Stimulated activated CD8-positive, alpha-beta memory T cell treated with anti-CD3 and anti-CD28 coated beads, Interleukin-2, amount 100 ng/mL, for 48 hours (primary cell): Measurements from ENCODE around the gene VPS13D.
"Not testable (repeated sequence)": the region's sequence is repeated elsewhere in the genome, so short reads cannot be mapped to it uniquely, and the experiment has no call there.

Experiments used
- DNase-seq, 2 donors: peaks; one replicate each; pipeline ENCODE4 v3.0.0-alpha.2; 2020; ENCODE audit warnings: low read depth in 2 of 2

VPS13D gene

DNA sequence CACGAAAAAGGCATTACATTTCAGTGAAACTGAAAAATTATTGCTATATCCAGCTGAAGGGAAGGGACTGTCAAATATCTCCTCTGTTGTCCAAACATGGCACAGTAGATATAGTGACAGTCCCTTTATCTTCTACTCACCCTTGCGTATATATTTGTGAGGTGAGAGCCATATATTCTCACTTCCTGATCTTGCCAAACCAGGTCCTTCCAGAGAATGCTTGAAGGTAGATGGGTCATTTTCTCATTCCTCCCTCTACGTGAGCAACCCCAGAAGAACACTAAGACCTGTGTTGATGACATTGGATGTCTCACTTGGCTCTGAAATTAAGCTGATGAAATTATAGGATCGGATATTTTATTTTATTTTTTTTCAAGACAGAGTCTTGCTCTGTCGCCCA, 237.0 kb downstream of the VPS13D start:
- no peak for DNase-seq

DNA sequence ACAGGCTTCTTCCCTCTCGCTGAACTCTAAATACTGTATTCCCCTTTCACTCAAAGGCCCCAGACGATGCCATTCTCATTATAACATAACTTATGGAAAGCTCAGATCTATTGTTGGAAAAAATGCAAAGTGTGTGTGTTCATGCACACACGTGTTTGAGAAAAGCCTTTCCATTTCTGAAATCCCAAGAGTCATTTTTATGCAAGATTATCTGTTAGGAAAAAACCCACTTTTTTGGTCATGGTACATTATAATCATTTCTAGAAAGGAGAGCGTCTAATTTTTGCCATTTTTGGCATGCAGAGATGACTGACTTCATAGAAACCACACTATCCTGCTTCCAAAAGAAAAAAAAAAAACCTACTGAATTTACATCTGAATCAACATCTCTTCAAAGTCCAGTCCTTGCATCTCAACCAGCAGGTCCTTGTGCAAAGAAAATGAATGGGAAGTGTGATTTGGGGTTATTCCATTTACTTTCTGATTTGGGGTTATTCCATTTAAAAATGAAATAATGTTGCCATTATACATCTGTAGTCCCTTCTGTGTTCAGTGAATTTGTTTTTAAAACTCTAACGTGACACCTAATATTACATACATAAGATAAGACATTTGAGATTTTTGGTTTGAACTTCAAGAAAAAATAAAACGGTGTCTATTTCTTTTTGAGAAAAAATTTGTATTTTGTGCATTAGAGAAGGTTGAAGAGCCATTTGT, 237.9 kb downstream of the VPS13D start:
- no peak for DNase-seq

DNA sequence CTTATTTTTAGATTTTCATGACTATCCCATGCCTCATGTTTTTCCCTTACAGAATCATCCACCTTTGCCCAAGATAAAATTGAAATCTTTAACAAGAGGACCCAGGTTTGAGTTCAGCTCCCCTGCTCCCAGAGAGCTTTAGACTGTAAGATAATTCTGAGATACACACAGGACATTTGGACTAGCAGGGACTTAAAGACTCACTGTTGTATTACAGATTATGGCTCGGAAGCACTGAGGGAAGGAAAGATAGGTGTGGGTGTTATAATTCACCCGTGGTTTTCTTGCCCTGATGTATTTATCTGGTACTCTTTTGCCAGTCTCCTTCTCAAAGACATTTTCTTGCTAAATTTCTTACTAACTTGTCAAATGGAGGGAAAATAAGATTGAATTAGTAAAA, 238.5 kb downstream of the VPS13D start:
- no peak for DNase-seq

DNA sequence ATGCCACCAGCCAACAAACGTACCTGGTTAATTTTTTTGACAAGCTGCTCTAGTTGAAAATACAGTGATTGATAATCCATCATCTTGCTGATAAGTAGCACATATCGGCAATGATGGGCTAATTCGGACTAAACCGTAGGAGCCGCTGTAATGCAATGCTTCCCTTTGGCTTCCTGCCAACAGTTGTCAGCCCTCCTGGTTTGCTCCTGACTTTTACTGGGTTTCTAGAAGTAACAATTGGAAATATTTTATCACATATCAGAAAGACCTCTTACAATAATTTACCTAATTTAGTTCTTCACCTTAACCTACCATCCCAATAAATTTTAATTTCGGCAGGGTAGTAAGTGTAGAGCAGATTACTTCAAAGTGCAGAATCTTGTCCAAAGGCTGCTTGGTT, 239.7 kb downstream of the VPS13D start:
- DNase-seq, result no peak

DNA sequence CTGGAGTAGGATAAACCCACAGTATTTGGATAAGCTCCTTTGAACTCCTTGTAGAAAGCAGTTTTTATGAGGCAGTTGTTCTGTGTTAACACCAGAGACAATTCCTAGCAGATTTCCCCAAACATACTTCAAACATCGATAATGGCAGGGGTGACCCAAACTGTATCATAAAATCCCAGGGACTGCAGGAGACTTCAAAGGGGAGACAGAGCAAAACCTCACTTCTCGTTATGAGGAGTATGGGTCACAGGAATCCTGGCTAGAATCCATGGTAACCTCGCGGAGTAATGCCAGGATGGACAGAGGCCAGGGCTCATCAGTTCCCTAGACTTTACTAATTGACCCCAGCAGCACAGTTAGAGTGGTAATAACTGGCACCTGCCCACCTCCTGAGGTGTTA, 240.2 kb downstream of the VPS13D start:
- no peak for DNase-seq

DNA sequence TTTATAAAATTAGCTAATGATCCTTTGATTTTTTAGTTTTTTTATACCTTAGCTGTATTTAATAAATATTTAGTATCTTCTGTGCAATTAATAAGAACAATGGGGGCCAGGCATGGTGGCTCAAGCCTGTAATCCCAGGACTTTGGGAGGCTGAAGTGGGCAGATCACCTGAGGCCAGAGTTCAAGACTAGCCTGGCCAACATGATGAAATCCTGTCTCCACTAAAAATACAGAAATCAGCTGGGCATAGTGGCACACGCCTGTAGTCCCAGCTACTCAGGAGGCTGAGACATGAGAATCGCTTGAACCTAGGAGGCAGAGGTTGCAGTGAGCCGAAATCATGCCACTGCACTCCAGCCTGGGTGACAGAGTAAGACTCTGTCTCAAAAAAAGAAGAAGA, 241.1 kb downstream of the VPS13D start:
- not testable (repeated sequence) for DNase-seq

DNA sequence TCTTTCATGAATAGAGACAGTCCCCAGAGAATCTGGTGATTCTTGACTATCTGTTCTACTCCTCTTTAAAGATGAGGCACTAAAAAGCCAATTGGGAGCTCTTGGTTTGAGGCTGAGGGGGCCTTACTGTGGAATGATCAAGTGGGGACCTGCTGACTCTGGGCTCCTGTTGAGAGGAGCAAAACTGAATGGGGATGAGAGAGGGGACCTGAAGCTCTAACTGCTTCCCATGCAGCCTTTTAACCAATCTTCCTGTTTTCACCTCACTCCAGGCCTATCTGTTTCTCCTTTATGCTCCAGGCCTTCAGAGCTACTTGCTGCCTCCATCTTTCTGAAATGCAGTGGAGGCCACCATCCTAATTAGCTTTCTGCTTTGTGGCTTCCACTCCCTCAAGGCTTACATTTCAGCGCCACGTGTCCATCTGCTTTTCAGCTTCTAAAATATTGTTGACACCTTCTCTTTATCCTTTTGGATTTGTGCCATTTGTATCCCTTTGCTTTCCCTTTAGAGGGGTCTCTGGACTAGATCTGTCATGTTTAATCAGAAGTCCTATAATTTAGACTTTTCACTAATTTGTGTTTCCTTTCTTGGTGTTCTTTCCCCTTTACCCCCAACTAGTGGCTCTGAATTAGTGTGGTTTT, 242.4 kb downstream of the VPS13D start:
- no peak for DNase-seq

DNA sequence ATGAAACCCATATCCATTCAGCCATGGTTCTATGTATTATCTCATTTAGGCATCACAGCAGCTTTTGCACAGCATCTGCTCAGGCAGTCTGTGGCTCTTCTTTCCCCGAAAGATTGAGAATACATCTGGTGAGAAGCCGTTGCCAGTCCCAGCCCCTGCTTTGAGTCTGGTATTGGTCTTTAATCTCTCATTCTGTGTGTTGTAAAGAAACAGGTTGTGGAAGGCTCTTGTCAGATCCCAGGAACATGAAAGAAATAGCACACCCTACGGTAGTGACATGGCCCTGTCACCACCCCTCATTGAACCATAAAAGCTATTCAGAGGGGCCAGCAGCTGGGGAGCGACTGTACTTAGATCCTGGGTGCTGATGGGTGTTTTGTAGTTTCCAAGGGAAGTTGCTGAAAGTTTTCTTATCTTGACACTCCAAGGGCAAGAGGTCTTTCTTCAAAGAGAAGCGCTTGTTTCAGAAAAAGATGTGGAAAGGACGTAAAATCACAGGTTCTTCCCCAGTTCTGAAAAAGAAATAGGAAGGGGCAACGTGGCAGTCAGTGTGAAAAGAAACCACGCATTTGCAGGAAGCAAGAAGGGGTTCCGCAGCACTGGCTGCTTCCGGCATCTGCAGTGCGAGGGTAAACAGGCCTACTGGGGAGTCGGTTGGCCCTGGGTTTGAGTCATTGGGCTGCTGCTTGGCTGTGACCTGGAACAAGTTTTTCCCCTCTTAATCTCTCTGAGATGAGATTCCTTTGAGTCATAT, 243.1 kb downstream of the VPS13D start:
- peak; percentile 67 to 69 for DNase-seq

DNA sequence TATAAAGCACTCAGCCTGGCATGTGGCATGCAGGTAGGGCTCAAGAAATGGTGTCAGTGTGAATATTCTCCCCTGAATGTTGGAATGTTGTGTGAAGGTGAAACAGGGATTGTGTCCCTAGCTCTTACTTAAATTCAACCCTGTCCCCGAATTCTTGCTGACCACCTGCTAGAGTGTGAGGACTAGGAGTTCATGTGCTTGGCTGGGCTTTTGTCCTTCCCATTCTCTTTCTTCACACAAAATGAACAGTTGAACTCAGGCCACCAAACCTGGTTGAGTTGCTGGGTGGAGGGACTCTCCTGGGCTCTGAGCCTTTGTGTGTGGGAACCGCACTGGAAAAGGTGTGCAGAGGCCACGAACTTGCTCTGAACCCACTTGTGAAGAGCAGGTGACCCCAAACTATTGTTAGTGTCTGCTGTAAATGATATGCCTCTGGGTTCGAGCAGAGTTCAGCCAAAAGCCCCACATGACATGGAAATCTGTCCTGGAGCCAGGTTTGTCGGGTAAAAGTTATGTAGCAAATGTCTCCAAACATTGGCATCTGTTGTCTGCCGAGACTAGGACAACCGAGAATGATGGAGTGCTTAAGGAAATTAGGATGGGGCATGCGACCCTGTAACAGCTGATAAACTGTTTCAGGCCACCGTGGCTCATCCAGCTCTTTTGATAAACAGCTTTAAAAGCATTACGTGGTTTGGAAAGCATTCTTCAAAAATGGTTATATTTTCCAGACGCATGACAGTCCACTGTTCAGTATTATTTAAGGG, 243.9 kb downstream of the VPS13D start:
- no peak for DNase-seq

DNA sequence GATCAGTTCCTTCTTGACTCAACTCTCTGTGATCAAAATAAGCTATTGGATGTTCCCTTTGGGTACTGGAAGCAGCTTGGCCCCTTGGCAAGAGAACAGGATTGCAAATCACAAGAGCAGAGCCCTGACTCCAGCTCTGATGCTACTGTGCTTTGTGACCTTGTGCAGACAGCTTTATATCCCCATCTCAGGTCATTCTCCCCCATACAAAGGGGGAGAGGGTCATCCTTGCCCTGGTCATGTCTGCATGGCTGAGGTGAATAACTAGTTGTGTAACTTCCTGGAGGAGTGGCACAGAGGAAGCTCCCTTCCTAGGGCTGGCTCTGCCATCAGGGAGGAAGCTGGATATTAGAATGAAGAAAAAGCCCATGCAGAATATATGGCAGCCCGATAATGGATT, 245.3 kb downstream of the VPS13D start:
- no peak for DNase-seq

DNA sequence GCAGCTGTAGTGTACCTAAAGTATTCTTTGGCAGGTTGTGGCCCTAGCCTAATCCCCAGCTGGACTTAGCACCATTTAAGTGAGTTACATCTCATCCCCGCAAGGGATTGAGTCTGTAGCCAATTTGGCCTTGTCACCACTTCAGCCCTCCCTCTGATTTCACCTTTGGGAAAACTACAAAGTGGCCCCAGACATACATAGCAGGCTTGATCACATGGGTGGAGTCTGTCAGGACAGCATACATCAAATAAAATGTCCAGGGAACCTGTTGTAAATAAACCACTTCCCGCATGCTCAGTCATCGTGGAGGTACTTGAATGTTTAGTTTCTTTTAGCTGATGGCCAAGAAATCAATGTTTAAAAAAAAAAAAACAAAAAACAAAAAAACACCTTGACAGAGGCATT, 245.7 kb downstream of the VPS13D start:
- no peak for DNase-seq

DNA sequence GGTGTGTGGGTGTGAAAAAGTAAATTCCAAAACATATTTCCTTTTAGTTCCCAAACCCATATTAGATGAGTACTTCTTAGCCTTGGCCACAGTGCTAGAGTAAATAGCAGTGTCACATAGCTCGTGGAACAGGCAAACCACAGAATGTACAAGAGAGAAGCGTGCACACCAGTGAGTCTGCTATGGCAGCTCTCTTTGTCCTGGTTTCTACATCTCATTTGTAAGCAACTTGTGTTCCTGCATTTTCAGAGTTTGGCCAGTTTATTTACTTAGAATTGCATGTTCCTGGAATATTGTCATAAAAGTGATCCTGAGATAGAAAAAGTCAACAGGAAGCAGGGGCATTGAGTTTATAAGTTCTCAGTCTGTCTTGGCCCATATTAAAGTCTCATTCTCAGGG, 246.1 kb downstream of the VPS13D start:
- no peak for DNase-seq

DNA sequence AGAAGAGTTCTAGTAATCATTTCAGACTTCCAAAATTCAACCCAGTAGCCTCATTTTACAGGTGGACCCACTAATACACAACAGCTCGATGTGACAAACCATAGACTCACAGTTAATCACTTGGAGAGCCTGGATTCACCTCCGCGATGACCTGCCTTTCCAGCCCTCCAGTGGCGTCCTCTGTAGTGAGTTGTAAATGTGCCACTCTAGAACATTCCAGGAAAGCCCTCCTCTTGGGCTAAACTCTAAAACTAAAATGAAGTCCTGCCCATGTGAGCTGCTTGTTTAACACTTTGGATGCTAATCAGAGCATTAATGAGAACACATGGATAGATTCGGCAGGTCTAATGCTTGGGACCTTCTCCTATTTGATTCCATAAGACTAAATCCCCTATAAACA, 247.5 kb downstream of the VPS13D start:
- DNase-seq, result no peak

DNA sequence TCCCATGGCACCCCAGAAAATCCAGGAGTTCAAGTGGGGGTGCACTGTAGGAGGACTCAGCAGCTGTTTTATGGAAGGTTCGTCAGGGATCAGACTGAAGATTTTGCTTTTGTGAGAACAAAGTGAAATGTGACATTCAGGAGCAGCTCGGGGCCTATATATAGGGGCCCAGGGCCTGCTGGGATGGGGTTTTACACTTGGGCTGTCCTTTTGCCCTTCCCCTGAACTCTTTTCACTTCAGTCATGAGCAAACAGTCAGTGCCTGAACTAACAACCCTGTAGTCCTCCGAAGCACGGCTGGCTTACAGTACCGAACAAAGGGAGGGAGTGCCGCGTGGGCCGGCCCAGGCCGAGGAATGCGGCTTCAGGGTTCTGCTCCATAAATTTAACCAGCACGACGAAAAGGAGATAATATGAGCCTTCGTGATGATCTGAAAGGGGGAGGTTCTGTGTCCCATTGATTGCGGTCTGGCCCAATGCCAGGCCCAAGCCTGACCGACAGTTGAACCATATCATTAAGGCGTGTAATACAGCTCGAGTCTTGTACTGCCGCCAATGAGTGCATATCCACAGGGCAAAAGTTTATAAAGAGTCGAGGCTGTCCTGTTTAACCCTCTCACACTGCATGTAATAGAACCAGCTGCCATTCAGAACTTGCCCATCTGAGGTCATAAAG, 248.2 kb downstream of the VPS13D start:
- DNase-seq, result no peak

DNA sequence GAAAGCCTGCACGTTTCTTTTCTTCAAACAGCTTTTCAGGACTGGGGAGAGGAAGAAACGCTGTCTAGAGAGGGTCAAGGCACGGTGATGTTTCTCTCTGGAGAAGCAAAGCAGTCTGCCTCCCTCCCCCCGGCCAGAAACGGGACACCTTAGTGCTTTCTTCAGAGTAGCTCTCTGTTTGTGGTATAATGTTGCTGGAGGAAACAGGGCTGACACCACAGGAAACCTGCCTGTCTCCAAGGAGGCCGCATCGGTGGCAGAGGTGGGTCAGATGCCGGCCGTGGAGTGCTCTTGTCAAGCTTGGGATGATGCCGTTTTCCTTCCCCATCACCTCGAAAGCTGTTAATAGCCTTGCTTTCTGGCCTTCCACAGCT, 248.8 kb downstream of the VPS13D start:
- DNase-seq, result no peak

DNA sequence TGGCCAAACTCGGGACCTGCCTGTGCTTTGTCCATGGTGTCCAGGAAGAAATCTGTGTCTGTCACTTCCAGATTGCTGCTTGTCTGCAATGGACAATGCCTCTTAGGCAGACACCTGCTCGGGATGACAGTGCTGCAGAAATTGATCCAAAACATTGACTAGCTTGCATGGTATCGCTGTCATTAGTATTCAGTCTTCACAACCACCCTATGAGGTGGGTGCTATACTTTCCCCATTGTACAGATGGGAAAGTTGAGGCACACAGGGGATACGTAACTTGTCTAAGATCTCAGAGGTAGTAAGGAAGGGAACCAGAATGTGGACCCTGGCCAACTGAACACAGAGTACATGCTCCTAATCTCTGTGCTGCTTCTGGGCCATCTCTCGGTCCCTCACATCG, 249.5 kb downstream of the VPS13D start:
- no peak for DNase-seq

DNA sequence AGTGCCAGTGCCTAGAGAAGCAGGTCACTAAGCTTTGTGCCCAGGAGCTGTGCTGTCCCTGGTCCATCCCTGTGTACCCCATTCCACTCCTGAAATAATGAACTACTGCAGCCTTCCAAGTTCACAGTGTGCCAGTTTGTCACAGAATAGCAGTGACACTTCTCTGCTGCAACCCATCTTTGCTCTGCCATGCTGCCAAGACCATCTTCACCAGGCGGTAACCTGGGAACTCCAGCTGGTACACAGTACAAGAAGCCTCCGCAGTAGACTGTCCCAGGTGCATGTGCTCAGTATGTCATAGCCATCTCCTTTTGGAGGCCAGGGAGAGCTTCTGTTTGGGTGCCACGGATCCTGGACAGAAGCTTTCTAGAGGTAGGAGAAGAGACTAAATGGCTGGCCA, 250.2 kb downstream of the VPS13D start:
- no peak for DNase-seq

DNA sequence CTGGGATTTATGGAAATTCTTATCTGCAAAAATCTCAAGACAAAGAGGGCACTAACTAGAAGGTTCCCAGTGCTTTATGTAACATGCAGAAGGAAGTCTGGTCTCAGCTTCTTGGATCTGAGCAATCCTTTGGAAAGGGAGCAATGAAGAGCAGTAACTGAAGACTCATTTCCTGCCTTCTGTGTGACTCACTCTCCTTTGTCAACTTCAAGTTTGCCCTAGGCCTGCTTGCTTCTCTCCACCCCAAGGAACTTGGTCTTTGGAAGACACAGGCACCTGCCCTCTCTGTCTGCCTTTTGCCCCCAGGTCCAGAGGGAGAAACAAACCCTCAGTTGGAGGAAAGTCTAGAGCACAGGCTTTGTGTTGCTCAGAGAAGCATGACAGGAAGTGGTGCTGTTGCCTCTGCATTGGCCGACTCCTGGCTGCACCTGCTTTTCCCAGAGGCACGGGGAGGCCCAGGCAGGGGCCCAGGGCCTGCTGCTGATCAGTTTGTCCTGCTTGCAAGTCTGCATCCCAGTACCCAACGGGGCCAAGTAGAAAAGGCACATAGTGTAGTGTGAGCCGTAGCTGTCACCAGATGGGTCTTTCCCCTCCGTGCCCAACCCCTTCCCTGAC, 251.0 kb downstream of the VPS13D start:
- no peak for DNase-seq

DNA sequence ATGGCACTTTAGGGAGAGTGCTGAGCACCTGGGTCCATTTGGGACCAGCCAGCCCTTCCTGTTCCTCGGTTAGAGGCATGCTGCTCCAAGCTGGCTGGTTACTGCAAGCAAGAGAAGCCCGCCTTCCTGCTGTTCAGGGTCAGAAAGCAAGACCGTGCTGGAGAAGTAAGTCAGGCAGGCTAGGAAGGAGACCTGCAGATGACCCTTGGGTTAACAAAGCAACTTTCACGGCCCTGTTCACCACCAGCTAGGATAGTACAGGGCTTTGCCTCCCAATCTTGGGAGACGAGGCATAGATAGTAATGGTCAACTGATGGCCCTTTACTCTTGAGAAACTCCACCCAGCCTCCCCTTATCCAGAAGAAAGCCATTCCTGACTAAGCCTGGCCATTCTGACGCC, 252.1 kb downstream of the VPS13D start:
- DNase-seq, result no peak

DNA sequence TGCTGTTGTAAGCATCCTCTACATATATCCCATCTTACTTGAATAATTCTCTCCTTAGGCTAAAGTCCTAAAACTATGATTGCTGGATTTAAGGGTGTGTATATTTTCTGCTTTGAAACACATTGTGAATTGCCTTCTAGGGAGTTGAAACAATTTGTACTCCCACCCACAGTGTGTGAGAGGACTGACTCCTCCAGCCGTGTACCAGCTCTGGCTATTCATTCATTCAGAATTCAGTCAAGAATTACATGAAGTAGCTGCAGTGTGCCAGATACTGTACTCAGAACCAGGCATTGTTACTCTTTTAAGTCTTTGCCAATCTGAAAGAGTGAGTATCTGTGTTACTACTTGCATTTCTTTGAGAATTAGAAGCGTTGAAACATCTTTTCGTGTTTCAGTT, 253.2 kb downstream of the VPS13D start:
- DNase-seq, result no peak
